ENCODE results near the gene B4GALT1.

The B4GALT1 gene

DNA sequence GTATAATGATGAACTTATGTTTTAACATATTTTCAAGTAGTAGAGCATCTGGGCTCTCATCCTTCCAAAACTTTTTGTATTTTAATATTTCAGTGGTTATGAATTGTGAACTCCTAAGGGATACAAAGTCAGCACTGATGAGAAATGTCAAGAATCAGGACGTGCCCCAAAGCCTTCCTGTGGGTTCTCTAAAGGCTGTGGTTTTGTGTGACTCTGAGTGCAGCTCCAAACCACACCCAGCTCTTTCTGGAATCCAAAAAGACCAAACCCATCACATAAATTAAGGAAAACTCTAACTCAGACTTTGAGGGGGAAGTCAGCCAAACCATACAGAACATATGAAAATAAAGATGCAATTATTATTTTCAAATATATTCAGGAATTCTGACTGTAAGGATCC, 49.8 kb downstream of the B4GALT1 start:
- no peak for DNase-seq

DNA sequence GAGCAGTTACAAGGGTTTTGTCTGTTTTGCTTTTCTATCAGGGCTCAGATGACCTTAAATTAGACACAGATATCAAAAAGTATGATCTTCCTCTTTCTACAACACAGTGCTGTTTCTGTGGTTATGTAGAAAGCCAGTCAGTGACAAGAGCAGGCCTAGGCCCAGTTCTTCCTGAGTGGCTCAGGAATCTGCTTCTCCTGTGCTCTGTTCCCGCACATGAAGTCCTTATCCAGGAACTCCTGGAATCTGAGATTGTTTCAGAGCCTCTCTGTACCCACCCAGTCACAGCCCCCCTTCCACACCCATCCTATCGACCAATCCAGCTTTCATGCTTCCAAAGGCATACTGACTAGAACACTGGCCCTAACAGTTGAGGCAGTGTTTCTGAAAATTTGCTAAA, 50.3 kb downstream of the B4GALT1 start:
- DNase-seq, result no peak

DNA sequence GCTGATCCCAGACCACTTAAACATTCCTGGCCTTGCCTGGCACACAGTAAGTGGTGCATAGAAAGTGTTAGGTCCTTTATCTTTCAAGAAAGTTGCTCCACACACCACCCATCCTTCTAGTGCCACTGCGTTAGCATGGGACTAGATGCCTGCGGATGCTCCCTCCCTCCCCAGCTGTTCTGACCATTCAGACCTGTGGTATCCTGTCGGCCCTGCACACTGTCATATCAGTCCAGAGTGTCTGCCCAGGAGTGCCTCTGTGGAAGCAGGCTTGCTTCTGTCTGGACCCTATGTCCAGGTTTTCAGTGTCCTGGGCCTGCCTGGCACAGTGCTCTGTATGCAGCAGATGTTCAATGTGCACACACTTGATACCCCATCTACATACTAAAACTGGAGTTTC, 52.4 kb downstream of the B4GALT1 start:
- DNase-seq, result no peak

DNA sequence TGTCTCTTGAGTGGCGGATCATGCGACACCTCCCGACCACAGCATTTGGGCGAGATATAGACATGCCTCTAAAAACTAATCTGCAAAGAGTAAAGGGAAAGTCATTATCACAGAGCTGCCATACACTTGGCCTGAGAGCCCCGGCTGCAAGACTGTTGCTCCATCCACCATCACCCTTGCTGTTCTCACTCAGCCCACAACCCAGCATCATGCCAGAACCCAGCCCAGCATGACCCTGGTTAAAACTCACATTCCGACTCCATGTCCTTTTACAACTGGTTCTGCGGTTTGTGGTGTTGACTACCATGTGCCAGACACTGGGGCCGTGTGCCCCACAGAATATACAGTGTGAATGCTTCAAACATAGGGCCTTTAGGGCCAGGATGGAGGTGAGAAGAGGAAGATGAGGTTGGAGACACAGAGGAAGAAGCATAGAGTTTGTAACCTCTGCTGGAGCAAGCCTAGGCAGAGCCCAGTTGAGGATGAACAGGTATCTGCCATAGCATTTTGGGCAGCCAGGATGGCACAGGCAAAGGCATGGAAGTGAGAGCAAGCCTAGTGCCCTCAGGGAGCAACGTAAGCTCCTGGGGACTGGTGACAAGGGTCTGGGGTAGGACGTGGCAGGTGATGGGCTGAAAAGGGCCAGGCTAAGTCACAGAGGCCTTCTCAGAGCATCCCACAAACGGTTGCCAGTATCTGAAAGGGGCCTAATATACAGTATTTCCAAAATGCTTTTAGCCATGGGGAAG, 53.2 kb downstream of the B4GALT1 start:
- DNase-seq, result no peak

DNA sequence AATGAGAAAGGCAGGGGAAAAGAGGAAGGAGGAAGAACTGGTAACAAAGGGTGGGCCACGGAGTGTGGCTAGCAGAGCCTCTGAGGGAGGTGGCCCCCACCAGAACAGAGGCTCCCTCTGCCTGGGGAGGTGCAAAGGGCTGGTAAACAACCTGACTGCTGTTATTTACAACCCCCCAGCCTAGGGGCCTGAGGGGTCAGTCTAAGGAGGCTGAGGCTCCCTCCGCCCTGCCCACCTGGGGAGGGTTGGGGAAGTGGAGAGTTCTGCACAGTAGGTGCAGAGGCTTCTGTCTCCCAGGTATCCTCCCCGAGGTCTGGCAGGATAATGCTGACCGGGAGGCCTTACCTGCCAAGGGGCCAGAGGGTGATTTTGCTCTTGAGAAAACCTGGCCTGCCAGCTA, 55.0 kb downstream of the B4GALT1 start:
- no peak for DNase-seq

DNA sequence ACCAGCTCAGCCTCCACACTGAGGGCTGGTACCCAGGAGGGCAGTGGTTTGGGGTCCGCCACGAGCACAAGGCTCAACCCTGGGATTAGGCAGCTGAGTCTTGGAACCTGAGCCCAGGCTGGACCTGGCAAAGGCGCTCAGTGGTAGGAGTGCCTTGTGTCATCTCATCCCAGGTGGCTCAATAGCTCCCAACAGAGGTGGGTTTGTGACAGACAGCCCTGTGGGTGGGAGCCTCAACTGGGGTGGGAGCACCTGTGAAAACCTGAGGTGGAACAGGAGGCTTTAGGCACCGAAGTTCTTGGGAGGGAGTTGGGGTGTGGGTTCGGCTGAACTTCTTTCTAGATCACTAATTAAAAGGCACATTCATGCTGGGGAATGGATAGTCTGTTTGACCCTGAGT, 55.5 kb downstream of the B4GALT1 start:
- no peak for DNase-seq

DNA sequence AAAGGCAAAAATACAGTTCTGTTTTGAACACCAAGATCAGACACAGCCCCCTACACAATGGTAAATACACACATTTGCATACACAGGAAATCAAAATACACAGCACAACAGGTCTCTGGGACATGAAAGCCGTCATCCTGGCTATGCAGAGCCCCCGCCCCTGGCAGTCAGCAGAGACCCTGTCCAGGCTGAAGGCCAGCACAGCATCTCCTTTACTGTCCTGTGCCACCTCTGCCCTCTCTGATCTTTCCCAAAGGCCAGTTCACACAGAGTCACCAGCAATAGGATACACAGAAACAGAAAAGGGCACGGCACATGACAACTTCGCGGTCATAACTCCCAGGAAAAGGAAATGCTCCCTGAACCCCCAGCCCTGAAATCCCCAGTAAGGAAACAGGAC, 56.5 kb downstream of the B4GALT1 start:
- DNase-seq, result no peak

DNA sequence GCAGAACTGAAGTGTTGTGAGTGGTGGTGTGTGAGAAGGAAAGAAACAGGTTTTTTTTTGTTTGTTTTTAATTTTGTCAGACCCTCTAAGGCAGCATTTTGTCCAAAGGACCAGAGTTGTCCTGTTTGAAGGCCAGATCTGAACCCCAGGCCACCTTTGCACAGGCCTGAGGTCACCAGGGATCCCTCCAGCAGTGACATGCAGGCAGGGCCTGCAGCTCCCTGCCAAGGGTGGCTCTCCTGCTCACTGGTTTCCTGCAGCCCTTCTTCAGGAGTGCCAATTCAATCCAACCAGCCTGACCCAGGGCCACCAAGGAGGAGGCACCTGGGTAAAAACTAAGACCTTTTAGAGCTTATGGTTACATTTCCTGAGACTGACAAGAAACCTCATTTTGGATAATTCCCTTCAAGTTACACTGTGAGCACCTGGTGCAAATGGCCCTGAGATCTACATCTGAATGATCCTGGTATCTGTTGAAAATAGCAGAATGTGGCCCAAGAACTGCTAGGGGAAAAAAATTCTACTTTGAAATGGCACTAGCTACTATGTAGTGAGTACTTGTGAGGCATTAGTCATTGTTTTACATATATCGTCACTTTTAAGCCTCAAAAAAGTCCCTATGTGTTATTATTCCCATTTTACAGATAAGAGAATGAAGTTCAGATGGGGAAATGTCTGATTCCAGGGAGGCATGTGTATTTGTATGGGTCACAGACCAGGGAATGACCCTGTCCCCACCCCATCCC, 57.1 kb downstream of the B4GALT1 start:
- DNase-seq, result no peak

DNA sequence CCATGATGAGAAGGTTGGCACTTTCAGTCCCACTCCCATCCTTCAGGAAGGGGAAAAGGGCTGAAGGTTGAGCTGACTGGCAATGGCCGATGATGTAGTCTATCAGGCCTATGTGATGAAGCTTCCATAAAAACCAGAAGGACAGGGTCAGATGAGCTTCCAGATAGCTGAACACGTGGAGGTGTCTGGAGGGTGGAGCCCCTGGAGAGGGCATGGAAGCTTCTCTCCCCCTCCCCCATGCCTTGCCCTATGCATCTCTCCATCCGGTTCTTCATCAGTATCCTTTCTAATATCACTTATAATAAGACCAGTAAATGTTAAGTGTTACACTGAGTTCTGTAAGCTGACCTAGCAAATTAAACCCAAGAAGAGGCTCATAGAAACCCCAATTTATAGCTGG, 58.0 kb downstream of the B4GALT1 start:
- DNase-seq, result no peak

DNA sequence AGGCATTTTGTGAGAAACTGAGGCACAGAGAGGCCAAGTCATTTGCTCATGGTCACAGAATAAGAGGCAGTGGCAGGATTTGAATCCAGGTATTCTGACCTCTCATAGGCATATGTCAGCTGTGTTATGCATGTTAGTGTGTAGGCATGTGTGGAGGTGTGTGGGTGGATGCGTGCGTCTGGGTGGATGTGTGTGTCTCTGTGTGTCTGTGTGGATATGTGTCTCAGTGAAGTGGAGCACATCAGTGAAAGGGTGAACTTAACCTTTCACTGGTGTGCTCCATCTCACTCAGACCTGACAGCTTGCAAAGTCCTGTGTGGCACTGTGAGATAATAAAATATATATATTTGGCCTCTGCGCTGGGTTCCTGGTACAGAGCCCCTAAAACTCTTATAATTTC, 58.7 kb downstream of the B4GALT1 start:
- no peak for DNase-seq

DNA sequence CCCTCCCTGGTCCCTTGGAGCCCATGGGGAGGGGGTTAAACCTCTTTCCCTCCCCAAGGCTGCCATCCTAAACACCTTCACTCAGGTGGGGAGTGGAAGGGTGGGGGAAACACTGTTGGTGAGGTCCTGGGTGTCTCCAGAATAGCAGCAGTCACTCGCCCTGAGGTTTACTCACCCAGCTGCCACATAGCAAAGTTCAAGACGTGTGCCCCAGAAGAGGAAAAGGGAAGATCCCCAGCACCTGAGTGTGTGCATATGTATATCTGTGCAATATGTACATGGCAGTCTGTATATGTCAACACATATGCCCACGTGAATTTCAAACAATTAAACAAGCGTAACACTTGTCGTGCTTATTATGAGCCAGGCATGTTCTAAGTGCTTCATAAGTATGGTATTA, 59.4 kb downstream of the B4GALT1 start:
- DNase-seq, result no peak

DNA sequence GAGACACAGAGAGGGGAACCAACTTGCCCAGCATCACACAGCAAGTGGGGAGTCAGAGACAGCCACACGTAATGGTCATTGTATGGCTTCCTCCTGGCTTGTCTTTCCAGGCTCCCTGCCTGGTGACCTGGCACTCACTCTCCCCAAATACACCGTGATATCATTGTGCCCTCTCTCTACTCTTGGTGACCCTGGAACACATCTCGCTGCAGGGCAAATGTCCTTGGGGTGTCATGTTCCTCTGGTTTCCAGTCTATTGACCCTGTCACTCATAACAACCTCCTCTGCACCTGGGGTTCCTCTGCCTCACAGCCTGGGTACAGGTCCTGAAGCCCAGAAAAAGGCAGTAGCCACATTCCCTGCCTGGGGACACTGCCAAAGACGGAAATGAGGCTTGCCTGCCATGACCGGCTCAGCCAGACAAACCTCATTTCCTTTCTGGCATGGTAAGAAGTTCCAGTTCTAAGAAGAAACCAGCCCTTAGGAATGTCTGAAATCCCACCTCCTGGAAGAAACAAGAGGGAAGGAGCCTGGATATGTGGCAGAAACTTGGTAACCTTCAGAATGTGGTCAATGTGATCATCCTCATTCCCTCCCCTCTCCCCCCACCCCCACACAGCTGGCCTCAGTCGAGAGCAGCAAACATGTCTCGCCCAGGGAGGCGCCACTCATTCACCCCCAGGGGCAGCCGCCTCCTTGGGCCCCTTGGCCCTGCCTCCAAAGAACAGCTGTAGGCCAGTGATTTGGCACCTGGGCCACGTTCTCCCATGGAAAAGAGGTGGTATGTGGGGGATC, 60.1 kb downstream of the B4GALT1 start:
- no peak for DNase-seq

DNA sequence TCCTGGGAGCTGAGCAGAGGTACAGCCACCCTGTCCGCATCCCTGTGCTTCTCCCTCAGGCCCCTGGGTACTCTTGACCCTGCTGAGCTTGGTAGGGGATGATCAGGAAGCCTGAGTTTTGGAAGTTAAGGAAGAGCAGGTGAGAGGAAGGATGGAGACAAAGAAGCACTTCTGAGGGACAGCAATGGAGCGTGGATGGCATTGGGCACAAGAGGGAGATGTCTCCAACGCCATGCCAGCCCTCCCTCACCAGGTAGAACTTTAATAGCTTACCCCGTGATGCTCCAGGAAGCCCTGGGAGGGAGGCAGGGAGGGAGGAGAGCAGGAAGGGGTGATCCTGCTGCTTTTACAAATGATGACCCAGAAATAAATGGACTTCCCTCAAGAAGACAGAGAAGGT, 60.8 kb downstream of the B4GALT1 start:
- DNase-seq, result no peak

DNA sequence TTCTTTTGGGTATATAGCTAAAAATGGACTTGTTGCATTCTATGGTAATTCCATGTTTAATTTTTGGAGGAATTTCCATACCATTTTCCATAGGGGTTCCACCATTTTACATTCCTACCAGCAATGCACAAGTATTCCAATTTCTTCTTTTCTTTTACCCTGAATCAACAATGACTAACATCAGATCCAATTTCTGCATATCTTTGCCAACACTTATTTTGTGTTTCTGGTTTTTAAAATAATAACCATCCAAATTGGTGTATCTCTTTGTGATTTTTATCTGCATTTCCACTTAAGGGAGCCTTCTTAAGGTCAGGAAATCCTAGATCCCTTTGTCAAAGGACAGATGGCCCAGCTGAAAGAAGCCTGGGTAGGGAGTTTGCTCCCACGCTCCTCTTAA, 61.2 kb downstream of the B4GALT1 start:
- no peak for DNase-seq

DNA sequence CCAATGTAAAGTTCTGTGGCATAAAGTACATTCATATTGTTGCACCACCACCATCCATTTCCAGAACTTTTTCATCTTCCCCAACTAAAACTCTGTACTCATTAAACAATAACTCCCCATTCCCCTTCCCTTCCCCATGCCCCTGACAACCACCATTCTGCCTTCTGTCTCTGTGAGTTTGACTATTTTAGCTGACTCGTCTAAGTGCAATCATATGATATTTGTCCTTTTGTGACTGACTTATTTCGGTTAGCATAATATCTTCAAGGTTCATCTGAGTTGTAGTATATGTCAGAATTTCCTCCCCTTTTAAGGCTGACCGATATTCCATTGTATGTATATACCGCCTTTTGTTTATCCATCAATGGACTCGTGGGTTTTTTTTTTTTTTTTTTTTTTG, 61.6 kb downstream of the B4GALT1 start:
- no peak for DNase-seq

DNA sequence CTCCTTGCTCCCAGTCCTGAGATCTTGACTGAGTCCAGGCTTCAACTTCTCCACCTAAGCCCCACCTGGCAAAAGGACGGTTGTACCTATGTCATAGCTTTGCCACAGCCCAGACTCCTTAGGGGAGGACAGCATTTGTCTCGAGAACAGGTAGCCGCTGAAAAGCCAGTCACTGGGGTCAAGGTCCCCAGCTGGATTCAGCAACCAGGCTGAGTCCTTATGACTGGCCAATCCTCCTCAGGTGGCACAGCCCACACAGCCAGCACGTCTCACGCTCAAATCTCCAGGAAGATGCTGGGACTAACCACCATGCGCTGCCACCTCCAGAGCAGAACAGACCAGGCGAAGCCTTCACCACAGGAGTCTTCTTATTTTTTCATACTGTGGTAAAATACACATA, 62.7 kb downstream of the B4GALT1 start:
- no peak for DNase-seq

DNA sequence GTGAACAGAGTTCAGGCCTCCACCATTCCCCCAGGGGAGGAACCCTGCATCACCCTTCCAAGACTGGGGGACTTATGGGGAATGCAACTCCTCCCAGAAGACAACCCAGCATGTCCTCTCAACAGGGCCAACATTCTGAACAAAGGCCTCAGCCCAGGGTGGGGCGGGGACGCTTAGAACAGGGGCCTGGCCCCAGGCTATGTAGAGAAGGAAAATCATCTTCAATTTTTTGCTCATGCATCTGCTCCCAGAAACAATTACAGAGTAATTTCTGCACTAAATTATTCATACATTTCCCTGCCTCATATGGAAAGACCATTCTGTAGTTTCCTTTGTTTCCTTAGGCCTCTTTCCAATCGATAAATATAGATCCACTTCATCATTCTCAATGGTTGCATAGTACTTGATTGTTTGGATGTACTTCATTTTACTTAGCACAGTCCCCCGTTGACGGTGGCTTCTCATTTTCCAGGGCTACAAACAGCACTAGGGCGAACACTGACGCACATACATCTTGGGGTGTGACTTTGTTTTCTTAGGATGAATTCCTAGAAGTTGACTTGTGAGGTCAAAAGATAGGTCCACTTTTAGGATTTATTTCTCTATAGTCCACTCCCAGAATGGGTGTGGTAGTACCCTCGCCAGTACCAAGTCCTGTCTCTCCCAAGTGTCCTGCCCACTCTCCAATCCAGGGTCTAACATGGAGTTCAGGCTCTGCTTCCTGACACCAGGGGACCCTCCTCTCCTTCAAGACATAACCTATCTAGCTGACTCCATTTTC, 63.4 kb downstream of the B4GALT1 start:
- no peak for DNase-seq

DNA sequence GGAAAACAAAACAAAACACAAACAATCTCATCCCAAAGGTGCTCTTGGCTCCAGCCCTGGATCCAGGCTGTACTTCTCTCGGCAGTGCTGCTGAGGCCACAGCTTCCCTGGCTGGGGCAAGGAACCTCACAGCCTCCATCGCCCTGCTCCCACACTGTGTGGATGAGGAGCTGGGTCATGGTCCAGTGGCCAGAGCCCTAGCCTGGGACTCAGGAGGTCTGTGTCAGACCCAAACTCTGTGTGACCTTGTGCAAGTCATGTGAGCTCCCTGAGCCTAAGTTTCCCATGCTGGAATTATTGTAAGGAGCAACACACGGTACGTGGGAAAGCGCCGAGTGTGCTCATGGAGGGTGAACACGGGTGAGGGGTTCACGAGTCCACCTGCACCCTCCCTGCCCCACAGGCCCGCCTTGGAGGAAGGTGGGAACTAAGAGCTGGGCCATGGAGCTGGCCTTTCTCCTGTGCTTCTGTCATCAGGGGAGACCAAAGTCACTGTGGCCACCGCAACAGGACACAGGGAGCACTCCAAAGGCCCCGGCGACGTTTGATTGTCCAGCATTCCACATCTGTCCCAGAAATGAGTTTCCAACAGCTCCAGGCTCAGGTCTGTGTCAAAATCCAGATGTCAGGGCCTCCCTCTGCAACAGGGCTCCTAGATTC, 64.5 kb downstream of the B4GALT1 start:
- DNase-seq, result no peak

DNA sequence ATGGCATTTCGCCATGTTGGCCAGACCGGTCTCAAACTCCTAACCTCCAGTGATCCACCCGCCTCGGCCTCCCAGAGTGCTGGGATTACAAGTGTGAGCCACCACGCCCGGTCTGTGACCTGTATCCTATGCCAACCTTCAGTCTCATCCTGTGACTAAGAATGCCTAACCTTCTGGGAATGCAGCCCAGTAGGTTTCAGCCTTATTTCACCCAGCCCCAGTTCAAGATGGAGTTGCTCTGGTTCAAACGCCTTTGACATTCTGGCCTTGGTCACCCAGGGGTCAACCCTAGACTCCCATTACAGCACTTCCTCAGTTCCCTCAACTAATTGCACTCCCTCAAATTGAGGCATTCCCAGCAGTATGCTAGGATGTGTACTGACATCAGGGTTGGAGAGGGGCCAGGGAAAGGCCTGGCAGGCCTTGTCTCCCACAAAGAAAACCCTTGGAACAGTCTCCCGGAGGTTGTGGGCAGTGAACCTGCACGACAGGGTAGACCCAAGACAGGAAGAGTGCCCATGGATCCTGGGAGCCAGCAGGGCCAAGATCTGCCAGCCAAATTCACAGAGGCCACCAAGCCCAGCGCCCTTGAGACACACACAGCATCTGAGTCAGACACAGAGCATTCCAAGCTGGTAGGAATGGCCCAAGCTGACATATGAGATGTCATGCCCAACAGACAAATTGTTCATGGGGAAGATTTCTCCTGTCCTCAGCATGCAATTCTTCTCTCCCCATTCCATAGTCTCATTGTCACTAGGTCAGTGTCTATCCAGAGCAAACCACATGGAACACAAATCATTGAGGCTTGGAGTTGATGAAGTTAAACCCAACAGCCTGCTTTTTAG, 65.8 kb downstream of the B4GALT1 start:
- no peak for DNase-seq

DNA sequence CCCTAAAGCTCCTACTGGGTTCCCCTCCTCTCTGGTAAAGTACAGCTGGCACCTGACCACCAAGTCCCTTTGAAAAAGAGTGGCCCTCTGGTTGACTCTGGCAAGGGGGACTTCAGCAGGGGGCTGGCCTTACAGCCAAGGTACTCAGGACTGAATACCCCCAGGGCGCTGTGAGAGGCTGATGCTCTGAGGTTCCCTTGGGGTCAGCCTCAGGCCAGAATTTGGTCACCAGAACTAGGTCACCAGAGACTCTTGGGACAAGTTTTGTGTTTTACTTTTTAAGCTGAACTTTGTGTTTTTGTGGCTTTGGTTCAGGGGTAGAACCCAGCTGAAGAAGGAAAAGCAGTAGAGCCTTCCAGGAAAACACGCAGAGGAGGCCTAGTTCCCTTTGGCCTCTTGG, 67.4 kb downstream of the B4GALT1 start:
- no peak for DNase-seq

DNA sequence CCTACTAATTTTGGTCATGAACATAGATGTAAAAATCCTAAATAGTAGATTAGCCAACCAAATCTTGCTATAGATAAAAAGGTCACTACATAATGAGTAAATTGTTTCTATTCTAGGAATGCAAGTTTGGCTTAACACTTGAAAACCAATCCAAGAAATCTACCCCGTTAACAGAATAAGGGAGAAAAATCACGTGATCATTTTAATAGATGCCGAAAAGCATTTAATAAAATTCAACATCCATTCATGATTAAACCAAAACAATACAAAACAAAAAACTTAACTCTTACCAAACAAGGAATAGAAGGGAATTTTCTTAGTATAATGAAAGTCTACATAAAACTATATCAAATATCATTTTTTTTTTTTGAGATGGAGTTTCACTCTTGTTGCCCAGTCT, 69.9 kb downstream of the B4GALT1 start:
- DNase-seq, result no peak

DNA sequence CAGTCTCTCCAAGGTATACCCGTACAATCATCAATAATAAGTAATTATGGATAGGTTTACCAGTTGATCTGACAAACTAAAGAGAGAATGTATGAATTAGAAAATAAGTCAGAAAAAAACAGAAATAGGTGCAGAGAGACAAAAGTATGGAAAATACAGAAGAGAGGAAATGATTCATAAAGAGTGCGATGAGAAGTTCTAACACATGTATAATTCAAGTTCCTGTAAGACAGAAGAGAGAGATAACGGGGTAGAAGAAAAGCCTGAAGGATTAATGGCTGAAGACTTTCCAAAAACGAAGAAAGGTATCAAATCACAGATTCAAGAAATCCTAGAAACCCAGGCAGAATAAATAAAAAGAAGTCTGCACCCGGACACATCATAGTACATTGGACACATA, 74.5 kb downstream of the B4GALT1 start:
- no peak for DNase-seq
